Measurements from ENCODE around the gene TRIP10. TPM values are rescaled to one million over a fixed set of nuclear protein-coding genes. Genes with fewer than 3 reads are reported as not detected.
"Not testable (repeated sequence)": the region's sequence is repeated elsewhere in the genome, so short reads cannot be mapped to it uniquely, and the experiment has no call there.

TRIP10 gene
- total and polyA plus RNA-seq, 9 donors, result 57.3 to 149 (median 106) TPM

GRCh38 chr19:6744381-6745301, 5.2 kb downstream of the TRIP10 start:
- TF ChIP-seq EP300 (IDR thresholded peaks at IDR 0.05) (no peak), POLR2A (IDR thresholded peaks at IDR 0.05) (no peak)
- TF ChIP-seq, protein P1, sequence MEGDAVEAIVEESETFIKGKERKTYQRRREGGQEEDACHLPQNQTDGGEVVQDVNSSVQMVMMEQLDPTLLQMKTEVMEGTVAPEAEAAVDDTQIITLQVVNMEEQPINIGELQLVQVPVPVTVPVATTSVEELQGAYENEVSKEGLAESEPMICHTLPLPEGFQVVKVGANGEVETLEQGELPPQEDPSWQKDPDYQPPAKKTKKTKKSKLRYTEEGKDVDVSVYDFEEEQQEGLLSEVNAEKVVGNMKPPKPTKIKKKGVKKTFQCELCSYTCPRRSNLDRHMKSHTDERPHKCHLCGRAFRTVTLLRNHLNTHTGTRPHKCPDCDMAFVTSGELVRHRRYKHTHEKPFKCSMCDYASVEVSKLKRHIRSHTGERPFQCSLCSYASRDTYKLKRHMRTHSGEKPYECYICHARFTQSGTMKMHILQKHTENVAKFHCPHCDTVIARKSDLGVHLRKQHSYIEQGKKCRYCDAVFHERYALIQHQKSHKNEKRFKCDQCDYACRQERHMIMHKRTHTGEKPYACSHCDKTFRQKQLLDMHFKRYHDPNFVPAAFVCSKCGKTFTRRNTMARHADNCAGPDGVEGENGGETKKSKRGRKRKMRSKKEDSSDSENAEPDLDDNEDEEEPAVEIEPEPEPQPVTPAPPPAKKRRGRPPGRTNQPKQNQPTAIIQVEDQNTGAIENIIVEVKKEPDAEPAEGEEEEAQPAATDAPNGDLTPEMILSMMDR (IDR thresholded peaks at IDR 0.05), result no peak
- no peaks in the 10 kb centered on the region for H3K9me3 ChIP-seq
- no peaks in the 10 kb centered on the region for H3K27me3 ChIP-seq
- H3K27ac ChIP-seq, result peak overlapping the region; percentile 51
- peak overlapping the region; percentile 16 for H3K4me3 ChIP-seq
- intact Hi-C loops (cut with DNase I), result loop anchor here in 1 of 4 donors (10.0 kb wide), 1 partner anchor 530 kb away; no protein-coding TSS in a partner anchor
- peaks cover 14% of the 10 kb centered on the region for H3K4me1 ChIP-seq (ENCODE audit: insufficient read depth)
- WGBS, 3 donors, result 12 to 16% (median 14%) methylated on average over 38 to 41 of the region's 41 CpGs
- peak; percentile 90 to 94 (median 93) for DNase-seq
- no peaks in the 10 kb centered on the region for H3K36me3 ChIP-seq

- 83 to 88% (median 85%) methylated on average over 24 of the region's 24 CpGs for WGBS, 3 donors
- intact Hi-C loops (cut with DNase I), result loop anchor here in 1 of 4 donors (10.0 kb wide), 1 partner anchor 531 kb away; no protein-coding TSS in a partner anchor
- peak in 1 of 5 donors; percentile 50 for DNase-seq
- Histone ChIP-seq H3K4me1 (ENCODE audit: insufficient read depth) (peaks cover 14% of the 10 kb centered on the region), H3K36me3 (no peaks in the 10 kb centered on the region), H3K27ac (no peak overlapping the region), H3K27me3 (no peaks in the 10 kb centered on the region), H3K4me3 (no peak overlapping the region), H3K9me3 (no peaks in the 10 kb centered on the region)
- TF ChIP-seq POLR2A (IDR thresholded peaks at IDR 0.05) (no peak), EP300 (IDR thresholded peaks at IDR 0.05) (no peak)
- TF ChIP-seq, protein P1 (IDR thresholded peaks at IDR 0.05), result no peak
Observed at GRCh38 chr19:6745965-6746364, 6.5 kb downstream of the TRIP10 start.

DNA sequence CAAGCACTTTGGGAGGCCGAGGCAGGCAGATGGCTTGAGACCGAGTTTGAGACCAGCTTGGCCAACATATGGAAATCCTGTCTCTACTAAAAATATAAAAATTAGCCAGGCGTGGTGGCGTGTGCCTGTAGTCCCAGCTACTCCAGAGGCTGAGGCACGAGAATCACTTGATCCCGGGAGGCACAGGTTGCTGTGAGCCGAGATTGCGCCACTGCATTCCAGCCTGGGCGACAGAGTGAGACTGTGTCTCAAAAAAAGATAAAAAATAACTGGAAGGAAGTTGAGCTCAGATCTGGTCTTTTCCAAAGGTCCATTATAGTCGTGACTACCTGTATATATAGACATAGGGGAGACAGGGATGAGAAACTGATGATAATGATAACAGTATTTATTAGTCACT, 9.1 kb downstream of the TRIP10 start:
- H3K36me3 ChIP-seq, DNase-seq, H3K27ac ChIP-seq, H3K27me3 ChIP-seq, H3K9me3 ChIP-seq, H3K4me3 ChIP-seq: not testable (repeated sequence)
- peaks cover 13% of the 10 kb centered on the region for H3K4me1 ChIP-seq (ENCODE audit: insufficient read depth)
- intact Hi-C loops (cut with DNase I), result loop anchor here in 1 of 4 donors (10.0 kb wide), 1 partner anchor 534 kb away; no protein-coding TSS in a partner anchor
- WGBS, 3 donors, result 88 to 92% (median 91%) methylated on average over 10 of the region's 10 CpGs

DNA sequence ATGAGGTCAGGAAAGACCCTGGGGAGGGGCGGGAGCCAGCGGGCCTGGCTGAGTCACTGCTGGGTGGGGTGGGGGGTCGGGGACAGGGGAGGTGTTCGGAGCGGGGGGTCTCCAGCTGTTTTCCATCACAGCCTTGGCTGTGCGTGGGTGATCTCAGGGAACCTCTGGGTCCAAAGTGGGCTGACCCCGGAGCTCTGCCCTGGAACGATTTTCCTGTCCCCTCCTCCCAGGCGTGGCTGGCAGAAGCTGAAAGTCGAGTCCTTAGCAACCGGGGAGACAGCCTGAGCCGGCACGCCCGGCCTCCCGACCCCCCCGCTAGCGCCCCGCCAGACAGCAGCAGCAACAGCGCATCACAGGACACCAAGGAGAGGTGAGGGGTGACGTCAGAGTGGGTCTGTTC, 10.6 kb downstream of the TRIP10 start:
- Histone ChIP-seq H3K9me3 (no peaks in the 10 kb centered on the region), H3K27ac (no peak overlapping the region), H3K36me3 (no peaks in the 10 kb centered on the region), H3K27me3 (no peaks in the 10 kb centered on the region), H3K4me3 (no peak overlapping the region), H3K4me1 (ENCODE audit: insufficient read depth) (peaks cover 4% of the 10 kb centered on the region)
- no peak for DNase-seq
- TF ChIP-seq, protein P1 (IDR thresholded peaks at IDR 0.05), result no peak
- TF ChIP-seq EP300 (IDR thresholded peaks at IDR 0.05) (no peak), POLR2A (IDR thresholded peaks at IDR 0.05) (no peak)
- 45 to 55% (median 51%) methylated on average over 20 of the region's 20 CpGs for WGBS, 3 donors
- intact Hi-C loops (cut with DNase I), result loop anchor here in 3 of 4 donors (10.0 kb wide), 3 partner anchors 45 to 765 kb away; no protein-coding TSS in a partner anchor

Data from ovary (tissue), 9 donors.